Activated naive CD4-positive, alpha-beta T cell treated with anti-CD3 and anti-CD28 coated beads, Interleukin-2, amount 50 U/mL, for 16 hours (primary cell): ENCODE measurements around the gene TBX10.
"Not testable (repeated sequence)": the region's sequence is repeated elsewhere in the genome, so short reads cannot be mapped to it uniquely, and the experiment has no call there.

Experiments
- DNase-seq: peaks from one replicate; pipeline ENCODE4 v3.0.0-alpha.2; 2020

The TBX10 gene

GRCh38 chr11:67663532-67664212 is 24.1 kb upstream of the TBX10 start:
- DNase-seq: no peak

- DNase-seq: no peak
Observed at GRCh38 chr11:67662835-67663531, 23.4 kb upstream of the TBX10 start.

- no peak for DNase-seq
Observed at GRCh38 chr11:67662142-67662834, 22.7 kb upstream of the TBX10 start.

GRCh38 chr11:67660752-67661151 is 21.2 kb upstream of the TBX10 start:
- DNase-seq: not testable (repeated sequence)

- DNase-seq: not testable (repeated sequence)
Observed at GRCh38 chr11:67659651-67660165, 20.1 kb upstream of the TBX10 start.

GRCh38 chr11:67657300-67657699 is 17.7 kb upstream of the TBX10 start:
- DNase-seq: no peak

GRCh38 chr11:67656278-67656922 is 16.8 kb upstream of the TBX10 start:
- no peak for DNase-seq

- DNase-seq: no peak
Observed at GRCh38 chr11:67654225-67654624, 14.7 kb upstream of the TBX10 start.

GRCh38 chr11:67652965-67653845 is 13.6 kb upstream of the TBX10 start:
- DNase-seq: no peak

GRCh38 chr11:67651976-67652781 is 12.6 kb upstream of the TBX10 start:
- DNase-seq: no peak

- no peak for DNase-seq
Observed at GRCh38 chr11:67649634-67650510, 10.3 kb upstream of the TBX10 start.

- no peak for DNase-seq
Observed at GRCh38 chr11:67648796-67649613, 9.4 kb upstream of the TBX10 start.

GRCh38 chr11:67648140-67648795 is 8.7 kb upstream of the TBX10 start:
- DNase-seq: peak; percentile 63

GRCh38 chr11:67647471-67647870 is 7.9 kb upstream of the TBX10 start:
- DNase-seq: no peak

GRCh38 chr11:67646535-67647336 is 7.2 kb upstream of the TBX10 start:
- no peak for DNase-seq

- DNase-seq: no peak
Observed at GRCh38 chr11:67645521-67646461, 6.2 kb upstream of the TBX10 start.
